ENCODE results near the gene LMO2.

The LMO2 gene

DNA sequence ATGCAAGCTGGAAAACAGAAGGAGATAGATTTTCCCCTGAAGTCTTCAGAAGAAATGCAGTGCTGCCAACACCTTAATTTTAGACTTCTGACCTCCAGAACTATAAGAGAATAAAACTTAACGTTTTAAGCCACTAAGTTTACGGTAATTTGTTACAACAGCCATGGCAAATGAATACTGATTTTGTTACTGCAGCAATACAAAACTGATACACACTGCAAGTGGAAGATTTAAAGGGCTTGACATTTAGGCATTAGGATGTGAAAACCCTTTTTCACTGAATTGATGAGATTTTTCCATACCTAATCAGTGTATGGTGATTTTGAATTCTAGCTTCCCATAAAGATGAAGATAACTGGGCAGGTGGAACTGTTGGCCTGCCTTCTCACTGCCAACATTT, 22.1 kb upstream of the LMO2 start:
- DNase-seq (ENCODE audit: low read depth) = no peak

DNA sequence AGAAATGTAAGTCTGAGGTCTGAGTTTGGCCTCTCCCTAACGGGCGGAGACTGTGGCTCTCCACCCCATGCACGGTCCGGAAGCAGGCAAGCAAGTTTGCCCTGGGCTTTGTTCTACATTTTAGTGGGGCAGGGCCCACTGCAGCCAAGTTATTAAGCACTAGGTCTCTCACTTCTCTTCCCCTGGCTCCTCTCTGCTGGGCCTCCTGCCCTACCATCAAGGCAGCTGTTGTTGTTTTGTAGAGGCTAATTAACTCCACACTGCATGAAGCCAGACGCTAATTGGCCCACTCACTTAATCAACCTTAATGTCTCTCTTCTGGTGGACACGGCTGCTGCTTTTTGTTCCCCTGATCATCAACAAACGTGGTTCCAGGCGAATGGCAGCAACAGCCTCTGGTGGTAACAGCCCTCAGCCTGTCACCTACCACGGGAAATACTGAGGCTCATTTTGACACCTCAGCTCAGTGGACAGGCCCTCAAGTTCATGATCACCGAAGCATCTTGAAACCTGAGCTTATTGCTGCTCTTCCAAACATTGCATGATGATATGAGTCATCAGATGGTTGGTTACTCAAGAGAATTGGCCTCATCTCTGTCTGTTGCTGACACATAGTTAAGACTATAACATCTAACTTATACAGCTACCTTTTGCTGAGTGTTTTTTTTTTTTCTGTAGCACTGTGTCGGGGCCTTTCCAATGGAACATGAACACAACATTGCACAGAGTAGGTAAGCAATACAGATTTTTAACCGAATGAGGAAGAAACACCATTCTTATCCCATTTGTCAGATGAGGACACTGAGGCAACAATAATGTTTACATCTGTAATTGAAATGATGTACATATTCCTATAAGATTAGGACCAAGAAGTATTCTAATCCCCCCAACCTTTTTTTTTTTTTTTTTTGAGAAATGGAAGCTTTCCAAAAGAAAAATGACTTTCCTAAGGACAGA, 20.8 kb upstream of the LMO2 start:
- DNase-seq (ENCODE audit: low read depth) = no peak

DNA sequence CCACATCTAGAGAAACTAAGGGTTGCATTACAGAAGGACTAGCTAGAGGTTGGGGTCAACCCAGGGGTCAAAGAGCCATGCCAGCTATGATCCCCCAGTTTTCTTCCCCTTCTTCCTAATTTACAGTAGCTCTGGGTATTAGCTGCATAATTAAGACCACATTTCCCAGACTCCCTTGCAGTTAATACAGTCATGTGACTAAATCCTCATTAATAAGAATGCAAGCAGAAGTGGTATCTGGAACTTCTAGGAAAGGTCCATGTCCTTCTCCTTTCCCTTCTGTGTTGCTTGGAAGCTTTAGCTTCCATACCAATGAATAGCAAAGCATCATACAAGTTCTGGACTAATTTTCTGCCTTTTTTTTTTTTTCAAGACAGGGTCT, 19.1 kb upstream of the LMO2 start:
- no peak for DNase-seq (ENCODE audit: low read depth)

DNA sequence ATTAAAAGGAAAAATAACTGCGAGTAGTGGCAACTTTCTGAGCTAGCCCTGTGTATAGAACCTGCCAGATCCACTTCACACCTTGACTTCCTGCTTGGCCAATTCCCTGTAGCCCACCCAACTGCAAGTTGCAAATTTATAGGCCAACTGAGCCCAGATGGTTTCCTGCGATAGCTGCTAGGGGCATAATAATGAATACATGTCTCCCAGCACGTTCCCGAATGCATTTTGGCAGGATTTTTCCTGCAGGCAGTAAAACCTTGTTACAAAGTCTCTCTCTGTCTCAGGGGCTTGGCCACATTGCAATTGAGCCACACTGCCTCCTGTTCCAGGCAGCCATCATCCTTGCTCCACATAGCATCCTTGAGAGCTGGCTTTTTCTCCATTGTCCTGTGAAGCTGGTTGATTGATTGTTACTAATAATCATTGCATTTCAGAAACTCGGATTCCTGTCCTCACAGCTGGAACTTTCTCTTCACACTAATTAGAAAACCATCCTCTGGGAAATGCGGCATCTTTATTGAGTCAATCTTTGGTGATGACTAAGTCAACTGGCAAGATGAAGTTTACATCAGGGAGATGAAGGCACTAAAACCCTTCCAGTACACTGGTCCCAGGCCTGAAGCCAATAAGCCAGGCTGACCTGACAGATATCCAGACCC, 18.6 kb upstream of the LMO2 start:
- no peak for DNase-seq (ENCODE audit: low read depth)

DNA sequence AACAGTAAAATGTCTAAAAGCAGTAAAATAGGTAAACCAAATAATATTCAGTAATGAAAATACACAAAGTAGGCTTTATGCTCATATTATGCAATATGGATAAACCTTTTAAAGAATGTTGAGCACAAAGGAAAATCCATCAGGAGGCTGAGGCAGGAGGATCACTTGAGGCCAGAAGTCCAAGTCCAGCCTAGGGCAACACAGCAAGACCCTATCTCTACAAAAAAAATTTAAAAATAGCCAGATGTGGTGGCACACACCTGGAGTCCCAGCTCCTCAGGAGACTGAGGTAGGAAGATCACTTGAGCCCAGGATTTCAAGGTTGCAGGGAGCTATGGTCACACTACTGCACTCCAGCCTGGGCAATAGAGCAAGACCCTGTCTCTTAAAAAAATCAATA, 17.7 kb upstream of the LMO2 start:
- no peak for DNase-seq (ENCODE audit: low read depth)

DNA sequence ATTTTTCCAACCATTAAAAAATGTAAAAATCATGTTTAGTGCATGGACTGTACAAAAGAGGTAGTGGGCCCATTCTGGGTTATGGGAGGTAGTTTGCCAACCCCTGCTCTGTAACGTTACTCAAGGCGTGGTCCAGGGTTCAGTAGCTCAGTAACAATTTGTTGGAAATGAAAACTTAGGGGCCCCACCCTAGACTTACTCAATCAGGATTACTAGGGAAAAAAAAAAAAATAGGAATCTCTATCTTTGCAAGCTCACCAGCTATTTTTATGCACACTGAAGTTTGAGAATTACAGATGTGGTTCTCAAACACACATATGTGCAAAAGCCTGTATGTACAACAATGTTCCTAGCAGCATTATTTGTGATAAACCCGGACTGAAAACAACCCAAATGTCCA, 17.3 kb upstream of the LMO2 start:
- DNase-seq (ENCODE audit: low read depth) = no peak

DNA sequence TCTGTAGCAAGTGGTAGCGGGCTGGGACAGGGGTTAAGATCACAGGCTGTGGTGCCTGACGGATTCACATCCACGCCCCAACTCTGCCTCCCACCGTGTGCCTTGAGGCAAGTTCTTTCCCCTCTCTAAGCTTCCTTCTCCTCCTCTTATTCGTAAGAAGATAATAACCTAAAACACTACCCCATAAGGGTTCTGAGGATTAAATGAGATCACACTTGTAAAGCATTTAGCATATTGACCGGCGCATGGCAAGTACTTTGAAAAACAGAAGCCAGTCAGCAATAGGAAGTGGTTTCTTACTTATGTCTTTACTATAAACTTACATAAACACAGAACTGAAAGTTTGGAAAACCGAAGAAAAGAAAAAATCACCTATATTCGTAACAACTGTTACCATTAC, 15.5 kb upstream of the LMO2 start:
- DNase-seq (ENCODE audit: low read depth) = no peak

DNA sequence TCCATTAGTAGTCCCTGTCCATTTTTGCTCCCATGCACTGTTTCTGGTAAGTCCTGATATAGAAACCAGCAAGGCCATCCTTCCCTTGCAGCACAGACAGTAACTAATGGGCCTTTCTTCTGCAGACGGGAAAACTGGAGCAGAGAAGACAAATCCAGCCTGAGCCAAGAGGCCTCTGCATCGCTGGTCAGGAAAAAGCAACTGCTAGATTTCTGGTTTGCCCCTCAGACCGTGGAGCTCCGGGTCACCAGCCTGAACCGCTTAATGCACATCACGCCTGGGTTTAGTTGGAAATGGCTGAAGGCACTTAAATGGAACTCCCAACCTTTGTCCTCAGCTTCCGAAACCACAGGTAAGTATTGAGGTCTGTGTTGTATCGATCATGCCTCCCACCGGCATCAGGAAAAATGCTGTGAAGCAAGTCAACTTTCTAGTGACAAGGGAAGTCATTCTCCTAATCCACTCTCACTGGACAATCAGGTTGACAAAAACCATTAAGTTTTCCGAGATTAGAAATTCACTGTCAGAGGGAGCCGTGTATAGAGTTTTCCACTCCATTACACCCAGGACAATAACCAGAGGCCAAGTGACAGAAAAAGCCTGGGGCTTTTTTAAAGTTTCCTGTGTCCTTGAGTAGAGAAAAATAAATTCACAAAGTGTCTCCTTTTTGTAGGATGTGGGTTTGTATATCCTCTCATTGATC, 14.8 kb upstream of the LMO2 start:
- no peak for DNase-seq (ENCODE audit: low read depth)

DNA sequence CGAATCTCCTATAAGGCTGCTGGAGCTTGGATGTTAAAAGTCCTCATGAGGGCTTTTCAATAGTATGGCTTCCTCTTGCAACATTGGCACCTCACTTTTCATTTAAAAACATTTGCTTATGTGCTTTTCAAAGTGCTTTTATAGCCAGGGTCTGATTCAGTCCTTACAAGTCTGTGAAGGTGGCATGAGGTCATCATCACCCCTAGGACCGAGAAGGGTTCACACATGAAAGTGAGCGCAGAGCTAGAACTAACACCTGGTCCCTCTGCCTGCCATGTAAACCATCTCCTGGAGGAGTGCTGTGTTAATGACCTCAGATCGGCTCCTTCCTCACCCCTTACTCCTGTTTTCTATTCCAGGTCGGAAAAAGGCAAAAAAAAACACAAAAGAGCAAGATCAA, 12.2 kb upstream of the LMO2 start:
- no peak for DNase-seq (ENCODE audit: low read depth)

DNA sequence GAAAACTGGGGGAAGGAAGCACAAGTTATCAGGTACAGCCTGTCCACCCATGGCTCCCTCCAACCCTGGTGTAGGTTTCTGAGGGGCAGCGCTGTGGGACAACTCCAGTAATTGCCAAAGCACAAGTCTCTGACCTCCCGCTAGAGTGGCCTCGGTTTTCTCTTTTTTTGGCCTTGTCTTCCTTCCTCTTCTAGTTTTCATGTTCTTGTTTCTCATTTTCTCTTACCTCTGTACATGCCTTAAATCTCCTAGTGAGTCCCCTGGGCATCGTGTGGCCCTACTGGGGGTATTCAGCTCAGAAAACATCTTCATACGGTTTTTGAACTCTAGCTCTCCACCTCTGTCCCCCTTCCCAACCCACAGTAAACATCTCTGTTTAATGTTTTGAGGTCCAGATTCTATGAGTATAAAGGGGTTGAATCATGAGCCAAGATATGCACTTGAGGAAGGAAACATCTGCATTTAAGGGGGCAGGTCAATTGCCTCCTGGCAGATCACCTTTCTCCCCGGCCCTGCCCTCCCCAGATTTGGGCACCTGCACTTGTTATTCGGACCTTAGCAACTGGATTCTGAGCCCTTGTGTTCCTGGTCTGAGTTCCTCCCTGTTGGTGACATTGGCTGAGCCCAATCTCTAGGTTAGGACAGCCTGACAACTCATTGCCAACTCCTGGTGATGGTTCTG, 8.4 kb upstream of the LMO2 start:
- no peak for DNase-seq (ENCODE audit: low read depth)

DNA sequence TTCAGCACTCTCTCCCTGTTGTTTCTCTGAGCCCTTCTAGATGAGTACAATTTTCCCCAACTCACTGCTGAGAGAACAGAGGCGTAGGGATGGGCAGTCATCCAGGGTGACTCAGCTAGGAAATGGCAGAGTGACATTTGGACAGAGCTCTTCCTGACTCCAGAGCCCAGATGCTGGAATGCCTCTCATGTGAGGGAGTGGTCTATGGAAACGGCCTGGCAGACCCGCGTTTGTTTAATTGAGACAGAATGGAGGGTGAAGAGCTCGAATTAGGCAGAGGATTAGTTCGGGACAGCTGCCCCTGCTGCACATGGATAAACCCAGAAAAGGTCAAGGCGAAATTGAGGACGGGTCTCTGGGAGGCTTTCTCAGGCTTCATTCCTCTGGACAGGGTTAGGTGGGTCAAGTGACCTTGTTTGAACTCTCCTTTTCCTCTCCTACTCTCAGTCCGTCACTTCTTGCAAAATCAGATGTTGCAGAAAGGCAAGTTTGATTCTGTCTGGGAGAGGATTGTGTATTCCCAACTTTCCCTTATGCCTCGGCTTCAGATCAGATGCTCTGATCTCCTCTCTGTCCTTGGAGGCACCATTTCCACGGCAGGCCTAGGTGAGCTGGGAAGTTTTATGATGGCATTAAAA, 7.6 kb upstream of the LMO2 start:
- DNase-seq (ENCODE audit: low read depth) = no peak

DNA sequence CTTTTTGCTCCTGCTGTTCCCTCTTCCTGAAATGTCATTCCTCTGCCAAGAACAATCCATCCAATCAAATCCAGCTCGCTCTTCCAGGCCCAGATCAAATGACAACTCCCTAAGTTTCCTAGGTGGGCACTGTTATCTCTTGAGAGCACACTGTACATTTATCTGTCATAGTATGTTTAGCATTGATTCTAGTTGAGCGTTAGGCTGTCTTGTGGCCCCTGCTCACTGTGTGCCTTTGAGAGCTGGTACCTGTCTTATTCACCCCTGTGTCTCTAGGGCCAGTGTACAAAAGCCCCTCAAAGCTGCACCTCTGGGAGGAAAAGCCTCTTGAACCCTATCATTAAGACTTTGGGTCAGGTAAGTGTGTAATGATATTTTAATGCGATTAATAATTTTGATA, 7.1 kb upstream of the LMO2 start:
- DNase-seq (ENCODE audit: low read depth) = no peak

DNA sequence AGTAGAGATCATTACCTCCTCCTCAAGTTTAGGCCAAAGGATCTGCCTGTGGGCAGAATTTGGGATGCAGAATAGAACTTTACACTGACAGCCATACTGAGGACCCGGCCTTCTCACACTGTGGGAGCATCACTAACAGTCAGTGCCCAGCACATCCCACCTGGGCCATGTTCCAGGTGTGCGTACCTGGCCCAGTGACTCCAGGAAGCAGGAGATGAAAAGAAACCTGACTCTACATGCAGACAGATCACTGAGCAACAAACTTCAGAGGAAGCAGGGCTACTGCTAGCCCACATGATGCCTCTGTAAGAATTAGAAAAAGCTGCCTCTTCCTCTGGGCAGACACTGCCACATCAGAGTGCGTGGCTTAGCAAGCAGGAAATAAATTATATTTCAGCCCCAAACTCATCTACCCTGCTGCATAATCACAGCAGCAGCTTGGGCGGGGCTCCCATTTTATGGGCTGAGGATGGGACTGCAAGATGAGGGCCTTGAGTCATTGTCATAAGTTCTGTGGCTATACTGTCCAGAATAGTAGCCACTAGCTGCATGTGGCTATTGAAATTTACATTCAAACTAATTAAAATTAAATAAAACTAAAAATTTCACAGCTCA, 6.0 kb upstream of the LMO2 start:
- DNase-seq (ENCODE audit: low read depth) = no peak

DNA sequence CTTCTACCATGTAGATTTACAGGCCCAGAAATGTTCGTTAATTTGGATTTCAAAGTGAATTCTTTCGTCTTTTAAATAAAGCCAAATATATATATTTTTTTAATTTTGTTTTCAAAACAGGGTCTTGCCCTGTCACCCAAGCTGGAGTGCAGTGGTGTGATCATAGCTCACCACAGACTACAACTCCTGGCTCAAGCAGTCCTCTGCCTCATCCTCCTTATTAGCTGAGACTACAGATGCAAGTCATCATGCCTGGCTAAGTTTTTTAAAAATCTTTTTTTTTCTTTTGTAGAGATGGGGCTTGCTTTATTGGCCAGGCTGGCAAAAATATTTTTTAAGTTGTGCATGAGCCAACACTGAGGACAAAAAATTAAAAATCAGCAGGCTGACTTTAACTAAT, 5.0 kb upstream of the LMO2 start:
- no peak for DNase-seq (ENCODE audit: low read depth)

DNA sequence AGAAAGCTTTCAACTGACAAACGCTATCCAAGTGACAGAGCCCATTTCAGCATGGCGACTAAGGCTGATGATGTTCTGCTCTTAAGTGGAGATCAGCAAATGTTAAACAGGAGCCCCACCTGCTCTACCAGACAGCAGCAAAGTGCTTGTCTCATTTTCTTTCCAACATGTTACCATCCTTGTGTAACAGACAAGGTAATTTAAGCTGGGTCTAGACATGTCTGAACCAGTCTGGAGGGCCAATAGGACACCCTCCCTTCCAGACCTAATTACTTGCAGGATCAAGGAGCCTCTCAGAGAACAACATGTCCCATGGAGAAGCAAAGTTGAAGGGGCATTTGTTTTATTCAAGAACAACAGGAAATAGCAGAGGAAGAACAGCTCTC, 3.9 kb upstream of the LMO2 start:
- DNase-seq (ENCODE audit: low read depth) = no peak

DNA sequence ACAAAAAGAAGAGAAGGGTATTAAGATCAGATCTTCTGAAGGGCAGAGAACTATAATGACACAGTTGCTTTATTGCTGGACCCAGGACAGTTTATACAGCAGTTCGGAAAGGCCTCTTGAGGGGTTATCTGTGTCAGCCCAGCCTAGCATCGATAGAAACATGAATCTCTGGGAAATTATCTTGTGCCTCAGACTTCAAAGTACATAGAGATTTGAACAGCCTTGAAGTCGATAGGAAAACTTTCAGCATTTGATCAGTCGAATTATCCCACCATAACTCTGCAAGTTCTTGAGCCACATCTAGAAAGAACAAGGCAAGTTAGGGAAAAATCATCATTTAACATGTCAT, 2.5 kb upstream of the LMO2 start:
- DNase-seq (ENCODE audit: low read depth) = no peak

DNA sequence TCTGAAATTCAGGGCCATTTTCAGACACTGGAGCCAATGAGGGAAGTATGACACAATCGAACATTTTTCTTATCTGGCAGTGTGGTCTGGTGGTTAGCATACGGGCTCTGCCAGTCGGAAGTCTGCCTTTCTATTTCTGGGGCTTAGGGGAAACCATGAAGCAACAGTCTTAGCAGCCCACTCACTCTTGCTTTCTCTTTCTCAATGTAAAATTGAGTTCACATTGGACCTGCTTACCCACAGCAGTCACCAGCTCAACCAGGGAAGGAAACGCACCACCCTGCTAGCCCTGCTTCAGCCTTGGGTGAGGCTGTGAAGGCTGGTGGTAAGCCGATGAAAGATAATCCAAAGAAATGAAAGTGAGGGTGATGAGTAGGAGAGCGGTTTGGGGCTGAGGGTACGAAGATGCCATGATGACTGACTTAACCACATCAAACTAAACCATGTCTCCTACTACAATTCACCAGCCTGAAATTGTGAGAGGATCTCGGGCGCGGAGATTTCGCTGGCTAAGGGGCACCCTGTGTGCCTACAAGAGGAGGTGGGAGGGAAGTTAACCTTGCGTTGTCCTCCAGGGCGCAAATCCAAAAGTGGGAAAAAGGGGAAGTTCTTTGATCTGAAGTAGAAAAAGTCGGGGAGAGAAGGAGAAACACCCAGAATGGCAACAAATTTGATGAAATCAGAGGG, 2.0 kb upstream of the LMO2 start:
- peak; percentile 70 for DNase-seq (ENCODE audit: low read depth)

DNA sequence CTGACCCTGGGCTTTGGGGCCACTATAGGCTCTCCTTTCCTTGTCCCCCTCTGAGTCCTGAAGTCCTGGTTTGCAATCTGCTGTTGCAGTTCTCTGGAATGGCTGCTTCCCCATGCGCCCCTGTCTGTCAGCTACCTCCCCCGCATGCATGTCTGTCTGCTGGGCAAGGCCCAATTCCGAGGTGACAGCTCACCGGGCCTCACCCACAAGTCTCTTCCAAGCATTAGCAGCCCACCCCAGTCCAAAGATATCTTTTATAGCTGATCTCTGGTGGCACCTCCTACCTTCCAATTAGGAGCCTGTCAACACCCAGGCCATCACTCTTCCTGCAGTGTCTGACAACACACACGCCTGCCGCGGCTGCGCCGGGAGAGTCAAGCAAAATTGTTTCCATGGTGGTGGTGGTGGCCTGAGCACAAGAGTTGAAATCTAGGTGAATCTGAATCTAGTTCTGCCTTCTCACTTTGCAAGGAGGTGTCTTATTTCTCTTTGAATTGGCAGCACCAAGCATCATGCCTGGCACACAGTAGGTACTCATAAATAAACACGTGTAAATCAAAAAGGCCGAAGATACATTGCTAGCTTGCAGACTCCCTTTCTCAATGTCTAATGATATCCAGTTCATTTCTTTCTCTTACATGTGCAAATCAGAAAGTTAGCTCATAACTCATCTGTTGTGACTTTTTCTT, 1.2 kb upstream of the LMO2 start:
- no peak for DNase-seq (ENCODE audit: low read depth)

DNA sequence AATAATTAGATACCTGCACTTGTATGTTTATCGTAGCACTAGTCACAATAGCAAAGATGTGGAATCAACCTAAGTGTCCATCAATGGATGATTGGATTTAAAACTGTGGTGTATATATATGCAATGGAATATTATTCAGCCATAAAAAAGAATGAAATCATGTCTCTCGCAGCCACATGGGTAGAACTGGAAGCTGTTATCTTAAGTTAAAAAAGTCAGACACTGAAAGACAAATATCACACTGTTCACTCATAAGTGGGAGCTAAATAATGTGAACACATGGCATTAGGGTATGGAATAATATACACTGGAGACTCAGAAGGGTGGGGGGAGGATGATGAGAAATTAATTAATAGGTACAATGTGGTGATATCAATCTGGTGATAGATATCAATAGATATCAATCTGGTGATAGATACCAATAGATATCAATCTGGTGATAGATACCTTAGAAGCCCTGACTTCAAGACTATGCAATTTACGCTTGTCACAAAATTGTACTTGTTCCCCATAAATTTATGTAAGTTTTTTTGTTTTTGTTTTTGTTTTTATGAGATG, 2.0 kb downstream of the LMO2 start:
- DNase-seq (ENCODE audit: low read depth) = no peak

DNA sequence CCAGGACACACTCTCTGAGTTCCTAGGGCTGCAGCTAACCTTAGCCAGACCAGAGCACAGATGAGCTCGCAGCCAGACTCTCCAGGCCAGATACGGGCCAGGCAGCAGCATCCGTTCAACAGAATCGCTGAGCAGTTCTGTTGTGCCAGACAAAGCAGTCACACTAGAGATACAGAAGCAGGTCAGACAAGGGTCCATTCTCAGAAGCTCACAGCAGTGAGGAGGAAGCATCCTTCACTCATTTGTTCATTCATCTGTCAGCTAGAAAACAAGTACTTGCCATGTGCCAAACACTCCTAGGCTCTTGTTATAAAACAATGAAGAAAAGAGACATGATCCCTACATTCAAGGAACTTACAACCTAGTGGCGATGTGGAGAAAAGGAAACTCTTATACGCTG, 2.6 kb downstream of the LMO2 start:
- no peak for DNase-seq (ENCODE audit: low read depth)

All from stimulated activated CD4-positive, alpha-beta T cell treated with anti-CD3 and anti-CD28 coated beads, Interleukin-2, amount 100 ng/mL, for 4 hours (primary cell).